A549 (cell line): ENCODE data around the gene ACOXL.

ENCODE experiments used
- CEBPB ChIP-seq, 2 experiments: fragments of >200 bp in 1 of 2; sonication (Bioruptor Twin) in 1 of 2; formaldehyde crosslinking in 1 of 2; IDR thresholded peaks; 2 replicates each; pipeline ENCODE4 v1.6.1; 2012 to 2016
- TF ChIP-seq, protein P1 (sequence below): fragments of 150-350 bp; IDR thresholded peaks from 2 replicates; pipeline ENCODE4 v1.6.1; 2014; ENCODE audit warnings: low read depth, mild to moderate bottlenecking, low read length

DNA sequence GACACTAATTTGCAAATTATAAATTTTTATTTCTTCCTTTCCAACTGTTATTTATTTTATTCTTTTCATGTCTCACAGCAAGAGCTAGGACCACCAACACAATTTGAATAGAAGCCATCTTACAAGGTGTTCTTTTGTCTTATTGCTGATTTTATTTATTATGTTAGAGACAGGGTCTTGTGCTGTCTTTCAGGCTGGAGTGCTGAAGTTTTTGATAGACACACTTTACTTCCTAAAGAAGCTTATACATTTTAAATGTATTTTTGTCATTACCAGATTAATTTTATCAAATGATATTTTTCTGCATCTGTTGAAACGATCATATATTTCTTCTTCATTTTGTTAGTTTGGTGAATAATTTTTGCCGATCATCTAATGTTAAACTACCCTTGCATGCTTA, 258.1 kb downstream of the ACOXL start:
- TF ChIP-seq CEBPB (IDR thresholded peaks at IDR 0.05): no peak
- TF ChIP-seq, protein P1, sequence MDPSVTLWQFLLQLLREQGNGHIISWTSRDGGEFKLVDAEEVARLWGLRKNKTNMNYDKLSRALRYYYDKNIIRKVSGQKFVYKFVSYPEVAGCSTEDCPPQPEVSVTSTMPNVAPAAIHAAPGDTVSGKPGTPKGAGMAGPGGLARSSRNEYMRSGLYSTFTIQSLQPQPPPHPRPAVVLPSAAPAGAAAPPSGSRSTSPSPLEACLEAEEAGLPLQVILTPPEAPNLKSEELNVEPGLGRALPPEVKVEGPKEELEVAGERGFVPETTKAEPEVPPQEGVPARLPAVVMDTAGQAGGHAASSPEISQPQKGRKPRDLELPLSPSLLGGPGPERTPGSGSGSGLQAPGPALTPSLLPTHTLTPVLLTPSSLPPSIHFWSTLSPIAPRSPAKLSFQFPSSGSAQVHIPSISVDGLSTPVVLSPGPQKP: no peak
